C4-2B (cell line): ENCODE measurements around the gene MARK2.

Experiments
- H3K27ac ChIP-seq: fragments of 450-650 bp; 2 replicates; pipeline ENCODE4 v1.5.1; 2017
- CTCF ChIP-seq: fragments of 450-650 bp; conservative IDR thresholded peaks from 2 replicates; pipeline ENCODE4 v1.5.1; 2017; ENCODE audit warnings: mild to moderate bottlenecking
- ZFX ChIP-seq: fragments of 450-650 bp; IDR thresholded peaks from 2 replicates; pipeline ENCODE4 v1.6.1; 2017

The MARK2 gene

GRCh38 chr11:63933459-63933858 lies 94.5 kb downstream of the MARK2 start:
- TF ChIP-seq CTCF, result no peak
- TF ChIP-seq ZFX, result no peak
- H3K27ac ChIP-seq, result no peak overlapping the region

GRCh38 chr11:63937713-63938478 lies 99.0 kb downstream of the MARK2 start:
- no peak for TF ChIP-seq ZFX
- no peak; the same call in 1 of the 2 replicates for TF ChIP-seq CTCF
- H3K27ac ChIP-seq, result peak overlapping the region; percentile 72

- H3K27ac ChIP-seq, result peak within 1 kb of the TSS; percentile 72
- TF ChIP-seq ZFX (no peak), CTCF (no peak)
Measured at GRCh38 chr11:63938479-63939396, 99.8 kb downstream of the MARK2 start, which contains the start of gene NAA40. Gene NAA40, plus strand, starts transcription at chr11:63939002. Its CDS starts 95 bp downstream, at chr11:63939097.

- TF ChIP-seq CTCF (no peak), ZFX (no peak)
- peak overlapping the region; percentile 72 for H3K27ac ChIP-seq
Measured at GRCh38 chr11:63939397-63939891, 100.5 kb downstream of the MARK2 start.

- no peak for TF ChIP-seq ZFX
- no peak for TF ChIP-seq CTCF
- H3K27ac ChIP-seq, result no peak overlapping the region
Measured at GRCh38 chr11:63940786-63941185, 101.9 kb downstream of the MARK2 start.

GRCh38 chr11:63941901-63942300 lies 103.0 kb downstream of the MARK2 start:
- TF ChIP-seq CTCF, result no peak
- TF ChIP-seq ZFX, result no peak

GRCh38 chr11:63942803-63943202 lies 103.9 kb downstream of the MARK2 start:
- no peak overlapping the region for H3K27ac ChIP-seq
- TF ChIP-seq CTCF (no peak), ZFX (no peak)

More at GRCh38 chr11:63941901-63942300, 103.0 kb downstream of the MARK2 start:
- no peak overlapping the region for H3K27ac ChIP-seq
